Activated gamma-delta T cell treated with Interleukin-2 at 50 U/mL for 16 hours (primary cell): ENCODE results near the gene FAM168B.

Experiments
- DNase-seq: peaks from one replicate; pipeline ENCODE4 v3.0.0-alpha.2; 2020

Gene FAM168B

DNA sequence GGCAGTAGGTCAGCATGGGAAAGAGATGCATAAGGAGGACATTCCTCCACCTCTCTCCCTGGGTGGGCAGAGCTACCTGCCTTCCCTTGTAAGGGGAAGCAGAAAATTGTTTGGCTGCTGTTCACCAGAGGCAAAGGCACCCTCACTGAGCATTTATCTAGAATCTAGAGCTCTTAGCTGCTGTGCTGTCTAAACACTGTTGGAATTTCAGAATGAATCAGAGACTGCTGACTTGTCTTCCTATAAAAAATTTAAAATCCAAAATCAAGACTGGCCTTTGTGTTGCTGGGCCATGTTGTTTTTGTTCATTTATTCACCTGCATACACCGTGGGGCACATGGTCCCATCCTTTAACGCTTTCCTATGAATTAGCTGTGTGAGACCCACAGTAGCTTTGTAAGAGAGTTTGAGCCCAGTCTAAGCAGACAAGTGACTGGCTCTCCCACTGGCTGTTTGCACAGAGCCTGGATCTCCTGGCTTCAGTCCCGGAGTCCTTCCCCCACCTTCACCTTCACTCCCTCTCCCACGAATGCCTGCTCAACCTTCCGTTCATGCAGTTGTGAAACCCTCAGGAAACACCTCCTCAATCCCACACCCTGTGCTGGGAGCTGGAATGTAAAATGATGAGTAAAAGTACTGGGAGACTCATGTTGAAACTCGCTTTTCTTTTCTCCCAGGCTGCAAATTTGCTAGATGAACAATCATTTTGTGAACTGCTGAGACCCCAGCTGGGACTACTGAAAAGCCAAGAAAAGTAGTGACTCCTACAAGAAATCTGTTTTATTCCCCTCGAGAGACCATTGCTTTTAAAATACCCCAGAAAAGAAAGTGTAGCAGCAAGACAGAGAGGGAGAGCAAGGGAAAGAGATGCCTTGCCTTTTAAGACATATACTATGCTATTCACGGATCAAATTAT, 76.2 kb downstream of the FAM168B start:
- DNase-seq: no peak

DNA sequence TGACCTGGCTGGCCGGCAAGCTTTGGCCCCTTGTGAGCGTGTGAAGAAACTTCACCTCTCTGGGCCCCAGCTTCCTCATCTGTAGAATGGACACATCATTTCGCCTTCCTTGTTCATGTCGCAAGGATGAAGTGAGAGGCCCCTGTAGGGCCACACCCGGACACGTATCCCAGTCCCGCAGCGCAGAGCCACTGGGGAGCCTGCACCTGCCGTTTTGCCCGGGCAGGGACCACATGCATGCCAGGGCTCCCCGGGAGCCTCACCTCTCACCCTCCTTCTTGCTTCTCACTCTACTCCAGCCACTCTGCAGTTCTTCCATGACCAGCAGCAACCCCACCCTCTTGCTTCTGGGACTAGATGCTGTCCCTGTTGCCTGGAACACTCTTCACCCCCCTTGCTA, 77.5 kb downstream of the FAM168B start:
- DNase-seq: no peak

DNA sequence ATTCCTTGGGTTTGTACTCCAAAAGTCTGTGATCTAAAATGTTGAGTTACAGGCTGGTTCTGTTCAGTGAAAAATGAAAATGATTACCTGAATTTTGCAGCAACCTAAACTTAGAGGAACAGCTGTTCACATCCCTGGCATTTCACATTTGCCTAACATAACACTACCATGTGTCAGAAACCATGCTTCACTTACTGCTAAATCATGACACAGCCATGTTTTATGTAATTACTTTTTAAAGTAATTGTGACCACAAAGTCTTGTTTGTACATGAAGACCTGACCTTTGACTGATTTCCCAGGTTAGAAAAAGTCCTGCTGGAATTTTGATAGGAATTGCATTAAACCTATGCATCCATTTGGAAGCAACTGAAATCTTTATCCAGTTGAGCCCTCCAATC, 79.1 kb downstream of the FAM168B start:
- no peak for DNase-seq

DNA sequence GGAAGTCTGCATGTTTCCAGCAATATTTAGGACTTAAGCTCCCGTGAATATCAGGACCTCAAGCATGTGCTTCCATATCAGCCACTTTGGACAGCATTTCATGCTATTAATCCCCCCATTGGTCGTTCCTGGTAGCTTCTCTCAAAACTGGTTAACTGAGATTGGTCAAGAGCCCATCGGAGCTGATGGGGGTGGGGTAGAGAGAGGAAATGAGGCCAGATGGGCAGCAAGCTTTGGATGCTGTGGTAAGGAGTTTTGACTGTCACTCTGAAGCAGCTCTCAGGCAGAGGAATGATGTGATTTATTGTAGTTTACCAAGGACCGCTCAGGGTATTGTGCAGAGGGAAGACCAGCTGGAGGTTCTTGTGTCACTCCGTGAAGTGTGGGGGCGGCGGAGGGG, 81.8 kb downstream of the FAM168B start:
- DNase-seq: no peak

GRCh38 chr2:131010566-131010965, 82.7 kb downstream of the FAM168B start:
- DNase-seq: no peak

GRCh38 chr2:131009713-131010475, 83.4 kb downstream of the FAM168B start:
- DNase-seq: no peak

- DNase-seq: no peak
Observed at GRCh38 chr2:131008967-131009366, 84.3 kb downstream of the FAM168B start.

DNA sequence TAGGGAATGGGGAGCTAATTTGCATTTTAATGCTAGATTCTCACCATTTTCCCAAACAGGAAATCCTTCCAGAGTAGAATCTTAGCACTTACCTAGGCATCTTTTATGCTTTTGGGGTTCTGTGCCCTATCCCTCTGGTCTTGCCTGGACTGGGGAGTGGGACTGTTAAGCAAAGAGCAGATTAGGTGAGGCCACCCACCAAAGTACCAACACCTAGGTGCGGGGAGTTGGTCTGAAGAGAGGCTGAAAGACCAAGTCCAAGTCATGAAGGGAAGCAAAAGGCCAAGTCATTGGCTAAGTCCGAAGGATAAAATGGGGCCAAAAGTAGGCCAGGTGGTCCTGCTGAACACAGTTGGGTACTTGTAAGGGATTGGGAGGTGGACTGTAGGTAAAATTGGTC, 86.7 kb downstream of the FAM168B start:
- DNase-seq: no peak

DNA sequence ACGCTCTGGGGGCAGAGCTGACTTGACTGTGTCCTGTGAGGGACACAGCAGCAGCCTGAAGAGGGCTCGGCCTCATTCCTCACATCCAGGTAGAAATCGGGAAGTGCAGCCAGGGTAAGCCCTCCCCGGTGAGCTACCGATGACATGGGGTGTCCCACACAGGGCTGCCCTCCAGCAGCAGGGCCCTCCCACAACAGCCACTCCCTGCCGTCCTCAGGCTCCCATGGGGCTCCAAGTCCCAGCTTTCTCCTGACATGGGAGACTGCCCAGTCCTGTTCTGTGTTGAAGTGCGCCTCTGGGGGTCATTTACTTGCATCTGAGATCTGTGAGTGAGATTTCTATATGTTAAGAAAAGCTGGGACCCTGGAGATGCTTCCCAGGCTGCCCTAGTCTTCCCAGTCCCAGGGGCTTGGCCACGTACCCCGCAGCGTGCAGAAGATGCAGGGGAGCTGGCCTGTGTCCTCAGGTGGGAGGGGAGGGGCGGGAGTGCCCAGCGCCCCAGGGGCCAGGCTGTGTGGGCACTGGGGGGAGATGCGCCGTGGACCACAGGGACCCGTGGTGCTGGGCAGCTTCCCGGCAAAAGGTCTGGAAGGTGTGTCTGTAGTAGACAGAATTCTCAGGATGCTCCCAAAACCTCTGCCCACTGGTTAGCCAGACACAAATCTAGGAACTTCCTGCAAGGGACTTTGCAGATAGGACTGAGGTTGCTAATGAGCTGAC, 87.9 kb downstream of the FAM168B start:
- DNase-seq: no peak

- no peak for DNase-seq
Observed at GRCh38 chr2:131004446-131005209, 88.6 kb downstream of the FAM168B start.

DNA sequence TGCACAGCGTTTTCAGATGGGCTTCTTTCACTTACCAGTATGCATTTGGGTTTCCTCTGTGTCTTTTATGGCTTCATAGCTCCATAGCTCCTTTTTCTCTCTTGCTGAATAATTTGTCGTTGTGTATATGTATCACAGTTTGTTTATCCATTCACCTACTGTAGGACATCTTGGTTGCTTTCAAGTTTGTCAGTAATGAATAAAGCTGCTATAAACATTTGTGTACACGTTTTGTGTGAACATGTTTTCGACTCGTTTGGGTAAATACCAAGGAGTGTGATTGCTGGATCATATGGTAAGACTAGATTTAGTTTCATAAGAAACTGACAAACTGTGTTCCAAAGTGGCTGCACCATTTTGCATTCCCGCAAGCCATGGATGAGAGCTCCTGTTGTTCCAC, 94.7 kb downstream of the FAM168B start:
- no peak for DNase-seq
